Nephron (organoid): ENCODE results near the gene NSD1.

Source experiments
- H3K27ac Mint-ChIP-seq, 3 experiments: 2 replicates each; pipeline ENCODE4 v1.8.0; 2020; ENCODE audit warnings: mixed read lengths in 3 of 3, mild to moderate bottlenecking in 2 of 3, moderate library complexity in 1 of 3
- H3K27me3 Mint-ChIP-seq: 2 replicates; pipeline ENCODE4 v1.8.0; 2021; ENCODE audit warnings: low read depth, mild to moderate bottlenecking, moderate library complexity, mixed read lengths
- H3K36me3 Mint-ChIP-seq: 2 replicates; pipeline ENCODE4 v1.8.0; 2020; ENCODE audit warnings: low read depth, mixed read lengths
- H3K4me1 Mint-ChIP-seq: 2 replicates; pipeline ENCODE4 v1.8.0; 2020; ENCODE audit warnings: mixed read lengths
- H3K4me3 Mint-ChIP-seq, 3 experiments: 2 replicates each; pipeline ENCODE4 v1.8.0; 2020; ENCODE audit warnings: mild to moderate bottlenecking in 3 of 3, mixed read lengths in 3 of 3, moderate library complexity in 2 of 3
- H3K9me3 Mint-ChIP-seq: 2 replicates; pipeline ENCODE4 v1.8.0; 2020; ENCODE audit warnings: mixed read lengths
- CTCF ChIP-seq, 3 experiments: fragments of 200-600 bp; sonication (generic); IDR thresholded peaks; one replicate each; pipeline ENCODE4 v1.5.0; 2021; ENCODE audit warnings: antibody characterized with exemption in 3 of 3; ENCODE audit not compliant: unreplicated experiment in 3 of 3

The NSD1 gene

GRCh38 chr5:177112589-177113220 is 20.9 kb upstream of the NSD1 start:
- Mint-ChIP-seq H3K36me3 (no peaks in the 10 kb centered on the region), H3K4me3 (no peak overlapping the region), H3K27me3 (peaks cover 11% of the 10 kb centered on the region), H3K4me1 (peaks cover 28% of the 10 kb centered on the region), H3K9me3 (no peaks in the 10 kb centered on the region), H3K27ac (no peak overlapping the region)
- TF ChIP-seq CTCF (IDR thresholded peaks at IDR 0.05; ENCODE audit: unreplicated experiment in 3 of 3) = no peak

- no peaks in the 10 kb centered on the region for H3K36me3 Mint-ChIP-seq
- no peaks in the 10 kb centered on the region for H3K9me3 Mint-ChIP-seq
- peak overlapping the region; percentile 2 to 54 (median 18) for H3K27ac Mint-ChIP-seq
- TF ChIP-seq CTCF (IDR thresholded peaks at IDR 0.05; ENCODE audit: unreplicated experiment in 3 of 3) = peak; percentile 96 to 99 (median 99)
- H3K4me3 Mint-ChIP-seq = no peak overlapping the region
- H3K4me1 Mint-ChIP-seq = peaks cover 25% of the 10 kb centered on the region
- peaks cover 11% of the 10 kb centered on the region for H3K27me3 Mint-ChIP-seq
These were observed 19.8 kb upstream of the NSD1 start for GRCh38 chr5:177113566-177114424.

DNA sequence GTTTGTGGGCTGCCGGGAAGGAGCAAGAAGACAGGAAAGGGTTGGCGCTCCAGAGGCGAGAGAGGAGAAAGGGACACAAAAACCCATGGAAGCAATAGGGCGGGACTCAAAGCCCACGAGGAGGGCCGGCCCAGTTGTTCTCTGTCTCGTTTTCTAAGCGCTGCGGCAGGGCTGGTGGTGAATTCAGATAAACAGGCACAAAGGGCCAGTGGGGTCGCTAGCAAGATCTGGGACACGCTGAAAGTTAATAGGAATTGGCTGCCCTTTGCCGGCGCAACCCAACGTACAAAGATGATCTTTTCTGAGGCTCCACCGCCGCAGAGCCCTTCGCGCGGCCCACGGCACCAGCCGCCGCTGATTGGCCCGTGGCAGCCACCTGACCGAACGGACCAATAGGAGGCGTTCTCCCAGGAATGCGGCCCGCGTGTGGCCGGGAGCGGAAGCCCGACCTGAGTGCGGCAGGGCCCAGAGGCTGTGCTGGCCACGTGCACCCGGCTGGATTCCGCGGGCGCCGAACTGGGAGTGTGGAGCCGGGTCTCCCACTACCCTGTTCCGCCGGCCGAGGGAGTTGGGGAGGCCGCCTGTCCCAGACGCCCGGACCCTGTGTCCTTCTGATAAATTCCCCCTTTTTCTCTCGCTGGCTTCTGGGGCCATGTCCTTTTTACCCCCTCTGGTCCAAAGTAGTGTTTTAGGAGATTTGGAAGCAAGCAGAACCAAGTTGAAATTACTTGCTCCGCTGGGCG is 16.8 kb upstream of the NSD1 start:
- H3K36me3 Mint-ChIP-seq = no peaks in the 10 kb centered on the region
- no peak for TF ChIP-seq CTCF (IDR thresholded peaks at IDR 0.05; ENCODE audit: unreplicated experiment in 3 of 3)
- H3K27me3 Mint-ChIP-seq = peaks cover 11% of the 10 kb centered on the region
- H3K27ac Mint-ChIP-seq = no peak overlapping the region
- H3K9me3 Mint-ChIP-seq = no peaks in the 10 kb centered on the region
- no peak overlapping the region for H3K4me3 Mint-ChIP-seq
- H3K4me1 Mint-ChIP-seq = peaks cover 7% of the 10 kb centered on the region

- Mint-ChIP-seq H3K27me3 (peaks cover 5% of the 10 kb centered on the region), H3K4me3 (no peak overlapping the region), H3K9me3 (no peaks in the 10 kb centered on the region), H3K27ac (no peak overlapping the region), H3K36me3 (no peaks in the 10 kb centered on the region), H3K4me1 (peaks cover 4% of the 10 kb centered on the region)
- TF ChIP-seq CTCF (IDR thresholded peaks at IDR 0.05; ENCODE audit: unreplicated experiment in 3 of 3) = no peak
These were observed 16.0 kb upstream of the NSD1 start for GRCh38 chr5:177117441-177118045.

GRCh38 chr5:177122566-177122965 is 11.0 kb upstream of the NSD1 start:
- H3K27me3 Mint-ChIP-seq = peaks cover 3% of the 10 kb centered on the region
- H3K36me3 Mint-ChIP-seq = no peaks in the 10 kb centered on the region
- H3K27ac Mint-ChIP-seq = no peak overlapping the region
- H3K9me3 Mint-ChIP-seq = peaks cover 2% of the 10 kb centered on the region
- TF ChIP-seq CTCF (IDR thresholded peaks at IDR 0.05; ENCODE audit: unreplicated experiment in 3 of 3) = no peak
- H3K4me3 Mint-ChIP-seq = no peak overlapping the region
- no peaks in the 10 kb centered on the region for H3K4me1 Mint-ChIP-seq
